ENCODE results near the gene AHDC1. TPM values are rescaled to one million over a fixed set of nuclear protein-coding genes. Genes with fewer than 3 reads are reported as not detected.

The AHDC1 gene
- total RNA-seq, 2 experiments from 2014 or later, result 26.3 to 27.6 TPM

DNA sequence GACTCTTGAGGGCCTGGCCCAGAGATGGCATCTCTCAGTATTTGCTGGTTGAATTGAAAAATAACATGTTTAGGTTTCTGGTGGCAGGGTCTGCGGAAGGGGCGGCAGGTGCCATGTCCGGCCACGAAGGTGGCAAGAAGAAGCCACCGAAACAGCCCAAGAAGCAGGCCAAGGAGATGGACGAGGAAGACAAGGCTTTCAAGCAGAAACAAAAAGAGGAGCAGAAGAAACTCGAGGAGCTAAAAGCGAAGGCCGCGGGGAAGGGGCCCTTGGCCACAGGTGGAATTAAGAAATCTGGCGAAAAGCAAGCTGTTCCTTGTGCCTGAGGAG, 45.3 kb upstream of the AHDC1 start:
- POLR2A ChIA-PET, result interaction anchor here (0.9 to 3.6 kb wide), 3 partner anchors 10 to 38 kb away, joined by 3 to 12 read pairs (median 3); no protein-coding TSS in a partner anchor
- Mint-ChIP-seq H3K4me3 (no peak overlapping the region), H3K36me3 (ENCODE audit: low read depth) (no peaks in the 10 kb centered on the region), H3K27me3 (no peaks in the 10 kb centered on the region), H3K4me1 (ENCODE audit: low read depth) (peaks cover 16% of the 10 kb centered on the region), H3K27ac (no peak overlapping the region), H3K9me3 (no peaks in the 10 kb centered on the region)
- CTCF ChIA-PET, result interaction anchor here (0.6 to 3.0 kb wide), 8 partner anchors 8 to 316 kb away, joined by 3 to 16 read pairs (median 6); no protein-coding TSS in a partner anchor
- ATAC-seq (no peak), DNase-seq (no peak)
- TF ChIP-seq, protein P1, sequence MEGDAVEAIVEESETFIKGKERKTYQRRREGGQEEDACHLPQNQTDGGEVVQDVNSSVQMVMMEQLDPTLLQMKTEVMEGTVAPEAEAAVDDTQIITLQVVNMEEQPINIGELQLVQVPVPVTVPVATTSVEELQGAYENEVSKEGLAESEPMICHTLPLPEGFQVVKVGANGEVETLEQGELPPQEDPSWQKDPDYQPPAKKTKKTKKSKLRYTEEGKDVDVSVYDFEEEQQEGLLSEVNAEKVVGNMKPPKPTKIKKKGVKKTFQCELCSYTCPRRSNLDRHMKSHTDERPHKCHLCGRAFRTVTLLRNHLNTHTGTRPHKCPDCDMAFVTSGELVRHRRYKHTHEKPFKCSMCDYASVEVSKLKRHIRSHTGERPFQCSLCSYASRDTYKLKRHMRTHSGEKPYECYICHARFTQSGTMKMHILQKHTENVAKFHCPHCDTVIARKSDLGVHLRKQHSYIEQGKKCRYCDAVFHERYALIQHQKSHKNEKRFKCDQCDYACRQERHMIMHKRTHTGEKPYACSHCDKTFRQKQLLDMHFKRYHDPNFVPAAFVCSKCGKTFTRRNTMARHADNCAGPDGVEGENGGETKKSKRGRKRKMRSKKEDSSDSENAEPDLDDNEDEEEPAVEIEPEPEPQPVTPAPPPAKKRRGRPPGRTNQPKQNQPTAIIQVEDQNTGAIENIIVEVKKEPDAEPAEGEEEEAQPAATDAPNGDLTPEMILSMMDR (IDR thresholded peaks at IDR 0.05), result no peak
- intact Hi-C loops (cut with micrococcal nuclease), result loop anchor here (10.0 kb wide), 1 partner anchor 56 kb away; no protein-coding TSS in a partner anchor

GRCh38 chr1:27648602-27649305, 44.8 kb upstream of the AHDC1 start:
- Mint-ChIP-seq H3K9me3 (no peaks in the 10 kb centered on the region), H3K27me3 (no peaks in the 10 kb centered on the region), H3K36me3 (ENCODE audit: low read depth) (no peaks in the 10 kb centered on the region), H3K4me3 (no peak overlapping the region), H3K4me1 (ENCODE audit: low read depth) (peaks cover 22% of the 10 kb centered on the region), H3K27ac (no peak overlapping the region)
- intact Hi-C loops (cut with micrococcal nuclease), result loop anchor here (10.0 kb wide), 1 partner anchor 56 kb away; no protein-coding TSS in a partner anchor
- POLR2A ChIA-PET, result interaction anchor here (0.9 to 3.6 kb wide), 3 partner anchors 10 to 37 kb away, joined by 3 to 12 read pairs (median 3); no protein-coding TSS in a partner anchor
- TF ChIP-seq, protein P1 (IDR thresholded peaks at IDR 0.05), result no peak
- ATAC-seq (no peak), DNase-seq (no peak)
- CTCF ChIA-PET, result interaction anchor here (0.6 to 3.0 kb wide), 7 partner anchors 9 to 253 kb away, joined by 3 to 16 read pairs (median 9); no protein-coding TSS in a partner anchor

- POLR2A ChIA-PET, result interaction anchor here (0.5 to 3.6 kb wide), 2 partner anchors 15 to 25 kb away, joined by 4 to 12 read pairs; no protein-coding TSS in a partner anchor
- Mint-ChIP-seq H3K27ac (no peak overlapping the region), H3K27me3 (no peaks in the 10 kb centered on the region), H3K4me1 (ENCODE audit: low read depth) (peaks cover 27% of the 10 kb centered on the region), H3K36me3 (ENCODE audit: low read depth) (no peaks in the 10 kb centered on the region), H3K9me3 (no peaks in the 10 kb centered on the region), H3K4me3 (no peak overlapping the region)
- DNase-seq (no peak), ATAC-seq (no peak)
- TF ChIP-seq, protein P1 (IDR thresholded peaks at IDR 0.05), result no peak
- CTCF ChIA-PET, result interaction anchor here (0.7 to 1.5 kb wide), 5 partner anchors 9 to 41 kb away, joined by 3 to 7 read pairs (median 3); no protein-coding TSS in a partner anchor
- intact Hi-C loops (cut with micrococcal nuclease), result loop anchor here (10.0 kb wide), 1 partner anchor 57 kb away; no protein-coding TSS in a partner anchor
Measured at GRCh38 chr1:27647328-27647727, 43.4 kb upstream of the AHDC1 start.

DNA sequence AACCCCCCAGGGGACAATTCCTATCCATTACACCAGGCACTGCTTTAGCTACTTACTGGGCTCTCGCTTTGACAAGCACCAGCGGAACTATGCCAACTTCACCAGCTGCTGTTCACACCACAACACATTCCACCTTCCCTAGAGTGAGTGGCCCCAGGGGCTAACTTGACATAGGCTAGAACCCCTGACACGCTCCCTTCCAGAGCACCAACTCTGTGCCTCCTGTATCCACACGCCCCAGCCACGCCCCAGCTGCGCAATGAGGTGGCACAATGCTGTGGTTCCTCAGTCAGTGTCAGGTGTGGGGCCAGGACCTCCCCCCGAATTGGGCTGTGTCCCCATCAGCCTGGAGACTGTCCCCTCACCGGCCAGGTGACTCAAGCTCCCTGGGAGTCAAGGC, 42.7 kb upstream of the AHDC1 start:
- Mint-ChIP-seq H3K4me1 (ENCODE audit: low read depth) (peaks cover 27% of the 10 kb centered on the region), H3K27ac (no peak overlapping the region), H3K27me3 (no peaks in the 10 kb centered on the region), H3K9me3 (no peaks in the 10 kb centered on the region), H3K4me3 (no peak overlapping the region), H3K36me3 (ENCODE audit: low read depth) (no peaks in the 10 kb centered on the region)
- TF ChIP-seq, protein P1 (IDR thresholded peaks at IDR 0.05), result no peak
- DNase-seq (no peak), ATAC-seq (no peak)
- CTCF ChIA-PET, result interaction anchor here (0.8 to 1.5 kb wide), 3 partner anchors 10 to 26 kb away, joined by 3 to 7 read pairs (median 3); no protein-coding TSS in a partner anchor
- POLR2A ChIA-PET, result interaction anchor here (0.9 to 3.6 kb wide), 2 partner anchors 15 to 281 kb away, joined by 3 to 12 read pairs; no protein-coding TSS in a partner anchor
- intact Hi-C loops (cut with micrococcal nuclease), result loop anchor here (10.0 kb wide), 1 partner anchor 58 kb away; no protein-coding TSS in a partner anchor

Data from activated CD8-positive, alpha-beta T cell treated with anti-CD3 and anti-CD28 coated beads for 36 hours (primary cell).